ENCODE measurements around the gene DHRS3.

GRCh38 chr1:12600880-12601633 is 17.0 kb downstream of the DHRS3 start:
- TF ChIP-seq CTCF (IDR thresholded peaks at IDR 0.05), result peak in 4 of 7 experiments; percentile 18 to 54 (median 36)
- no peak for TF ChIP-seq POLR2A (IDR thresholded peaks at IDR 0.05)
- TF ChIP-seq POLR2AphosphoS5 (IDR thresholded peaks at IDR 0.05), result no peak
- TF ChIP-seq EP300 (IDR thresholded peaks at IDR 0.05), result no peak
